NCI-H1417 (cell line): ENCODE measurements around the gene CREB5.
"Not testable (repeated sequence)": the region's sequence is repeated elsewhere in the genome, so short reads cannot be mapped to it uniquely, and the experiment has no call there.

Source experiments
- DNase-seq, 3 experiments: peaks; one replicate each; lab custom pipeline; 2025; lab: John Stamatoyannopoulos, UW

CREB5 gene

GRCh38 chr7:28548416-28548815 is 136.1 kb downstream of the CREB5 start:
- DNase-seq = no peak

- DNase-seq = no peak
Observed at GRCh38 chr7:28549998-28550397, 137.7 kb downstream of the CREB5 start.

GRCh38 chr7:28550580-28551186 is 138.4 kb downstream of the CREB5 start:
- DNase-seq = peak in 2 of 3 experiments; percentile 19 to 65

DNA sequence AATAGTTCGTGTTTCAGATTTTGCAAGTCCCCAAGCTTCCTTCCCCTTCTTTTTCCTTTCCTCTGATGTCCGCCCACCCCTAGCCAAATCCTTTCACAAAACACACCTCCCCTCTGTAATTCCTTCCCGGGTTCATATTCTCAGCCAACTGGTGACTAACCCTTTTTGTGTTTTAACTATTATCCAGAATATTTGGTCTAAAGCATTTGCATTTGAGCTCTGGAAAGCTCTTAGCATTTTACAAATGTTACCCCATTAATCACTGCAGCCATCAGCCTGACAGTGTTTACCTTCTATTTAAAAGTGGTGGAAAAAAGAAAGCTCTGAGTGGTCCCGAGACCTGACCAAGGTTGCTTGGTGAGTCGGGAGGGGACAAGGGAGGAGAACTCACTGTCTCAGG is 139.0 kb downstream of the CREB5 start:
- DNase-seq = peak in 2 of 3 experiments; percentile 18 to 54

- not testable (repeated sequence) for DNase-seq
Observed at GRCh38 chr7:28551766-28552165, 139.4 kb downstream of the CREB5 start.

GRCh38 chr7:28554802-28555471 is 142.6 kb downstream of the CREB5 start:
- DNase-seq = peak in 1 of 3 experiments; percentile 22

GRCh38 chr7:28556025-28556424 is 143.7 kb downstream of the CREB5 start:
- DNase-seq = no peak

DNA sequence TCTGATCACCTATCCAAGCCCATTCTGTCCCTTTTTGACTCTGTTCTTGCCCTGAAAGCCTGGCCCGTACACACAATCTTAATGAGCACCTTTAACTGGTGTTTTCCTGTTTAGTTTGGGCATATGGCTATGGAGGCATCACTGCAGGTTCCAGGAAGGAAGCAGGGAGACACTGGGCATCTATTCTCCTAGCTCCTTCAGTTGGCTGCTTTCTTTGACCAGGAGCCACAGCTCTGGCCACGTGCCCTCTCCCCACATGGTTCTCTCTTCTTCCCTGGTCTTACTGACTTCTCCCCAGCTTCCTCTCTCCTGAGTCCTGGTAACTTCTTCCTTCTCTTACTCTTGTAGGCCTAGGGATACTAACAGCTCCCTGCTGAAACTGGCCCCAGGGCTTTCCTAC is 144.4 kb downstream of the CREB5 start:
- DNase-seq = no peak

DNA sequence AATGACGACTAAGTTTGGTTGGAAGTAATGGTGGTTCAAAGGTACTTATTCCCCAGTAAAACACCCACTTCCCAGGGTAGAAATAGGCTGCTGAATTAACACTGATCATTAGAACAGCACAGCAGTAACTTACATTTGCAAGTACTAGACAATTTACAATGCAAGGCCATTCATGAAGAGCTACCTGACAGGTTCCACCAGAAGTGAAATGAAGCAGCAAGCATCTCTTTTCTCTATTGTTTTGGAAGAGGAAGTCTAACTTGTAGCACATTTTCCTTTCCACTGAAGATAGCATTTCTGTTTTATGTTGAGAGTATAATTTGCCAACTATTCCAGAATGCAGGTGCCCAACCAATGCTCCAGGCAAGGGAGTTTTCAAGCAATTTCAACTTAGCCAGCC is 145.9 kb downstream of the CREB5 start:
- DNase-seq = peak in 2 of 3 experiments; percentile 51 to 80

GRCh38 chr7:28560767-28561166 is 148.4 kb downstream of the CREB5 start:
- DNase-seq = no peak

DNA sequence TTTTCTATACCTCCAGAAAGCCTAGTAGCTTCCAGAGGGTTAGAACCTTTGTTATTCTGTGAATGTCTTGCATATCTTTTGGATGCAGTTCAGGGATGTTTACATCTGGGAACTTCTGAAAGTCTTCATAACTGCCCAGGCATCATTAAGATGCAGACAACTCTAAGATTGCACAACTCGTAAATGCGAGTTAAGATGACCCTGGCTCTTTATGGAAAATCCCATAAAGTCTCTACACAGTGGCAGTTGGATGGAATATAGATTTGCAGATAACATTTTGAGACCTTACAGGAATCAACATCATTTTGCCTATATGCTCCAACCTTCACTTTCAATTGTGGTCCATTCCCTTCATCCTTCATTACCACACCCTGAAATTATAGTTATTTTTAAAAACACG is 151.7 kb downstream of the CREB5 start:
- DNase-seq = no peak

DNA sequence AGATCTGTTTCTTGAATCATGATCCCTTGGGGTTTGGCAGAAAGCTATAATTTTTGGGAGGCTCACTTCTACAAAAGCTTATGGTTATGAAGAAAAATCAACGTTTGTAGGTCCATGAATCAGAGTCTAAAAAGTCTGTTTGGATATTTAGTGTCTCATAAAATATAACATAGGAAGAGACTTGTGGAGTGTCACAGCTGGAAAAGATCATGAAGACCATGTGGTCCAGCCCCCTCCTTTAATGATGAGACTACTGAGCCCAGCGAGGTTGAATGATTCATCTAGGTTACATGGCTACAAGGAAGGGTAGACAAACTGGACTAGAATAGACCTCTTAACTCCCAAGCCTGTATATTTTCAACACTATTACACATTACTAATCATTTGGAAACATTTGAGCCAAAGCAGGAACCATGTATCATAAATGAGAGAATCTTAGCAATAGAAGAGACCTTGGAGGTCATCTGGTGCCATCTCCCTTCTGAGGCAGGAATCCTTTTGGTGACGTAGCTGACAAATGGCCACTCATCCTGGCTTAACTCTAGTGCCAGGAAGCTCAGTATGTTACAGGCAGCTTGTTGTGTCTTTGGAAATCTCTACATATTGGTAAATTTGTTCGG is 152.5 kb downstream of the CREB5 start:
- no peak for DNase-seq

GRCh38 chr7:28565980-28566379 is 153.7 kb downstream of the CREB5 start:
- no peak for DNase-seq

DNA sequence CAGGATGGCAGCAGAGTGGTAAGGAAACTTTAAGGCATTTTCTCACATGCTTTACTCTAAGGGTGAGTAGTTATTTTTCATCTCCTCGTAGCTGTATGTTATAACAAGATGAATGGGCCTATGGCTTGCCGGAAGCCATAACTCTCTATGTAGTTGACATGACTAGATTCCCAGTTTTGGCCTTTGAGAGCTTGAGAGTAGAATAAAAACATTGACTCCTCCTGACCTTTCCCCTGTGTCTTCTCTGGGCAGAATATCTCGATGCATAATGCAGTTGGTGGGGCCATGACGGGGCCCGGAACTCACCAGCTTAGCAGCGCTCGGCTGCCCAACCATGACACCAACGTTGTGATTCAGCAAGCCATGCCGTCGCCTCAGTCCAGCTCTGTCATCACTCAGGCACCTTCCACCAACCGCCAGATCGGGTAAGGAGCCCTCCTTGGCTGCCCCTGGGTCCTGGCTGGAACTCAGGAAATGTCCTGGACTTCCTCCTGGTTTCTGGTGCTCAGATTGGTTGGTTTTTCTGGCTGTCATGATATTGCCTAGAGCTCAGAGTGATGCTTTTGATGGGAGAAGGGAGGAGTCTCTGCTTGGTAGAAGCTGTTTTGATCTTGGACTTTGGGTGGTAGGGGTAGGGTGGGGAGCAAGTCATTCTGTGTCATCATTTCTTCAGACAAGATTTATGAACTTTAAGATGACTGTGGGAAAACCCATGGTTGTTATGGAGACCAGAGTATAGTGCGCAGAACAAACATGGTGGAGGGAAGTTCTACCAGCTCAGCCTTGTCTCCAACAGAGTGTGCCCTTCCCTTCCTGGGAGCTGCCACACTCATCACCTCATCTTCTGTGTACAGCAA is 158.0 kb downstream of the CREB5 start:
- no peak for DNase-seq

DNA sequence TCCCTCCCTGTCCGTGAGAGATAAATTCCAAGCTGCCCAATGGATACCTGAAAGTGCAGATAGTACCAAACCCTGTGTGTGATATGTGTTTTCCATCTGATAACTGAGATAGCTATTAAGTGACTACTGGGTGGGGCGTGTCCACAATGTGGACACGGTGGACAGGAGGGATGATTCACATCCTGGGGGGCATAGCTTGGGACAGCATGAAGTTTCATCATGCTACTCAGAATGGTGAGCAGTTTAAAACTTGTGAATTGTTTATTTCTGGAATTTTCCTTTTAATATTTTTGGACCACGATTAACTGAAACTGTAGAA is 158.6 kb downstream of the CREB5 start:
- no peak for DNase-seq

GRCh38 chr7:28571405-28571804 is 159.1 kb downstream of the CREB5 start:
- no peak for DNase-seq

DNA sequence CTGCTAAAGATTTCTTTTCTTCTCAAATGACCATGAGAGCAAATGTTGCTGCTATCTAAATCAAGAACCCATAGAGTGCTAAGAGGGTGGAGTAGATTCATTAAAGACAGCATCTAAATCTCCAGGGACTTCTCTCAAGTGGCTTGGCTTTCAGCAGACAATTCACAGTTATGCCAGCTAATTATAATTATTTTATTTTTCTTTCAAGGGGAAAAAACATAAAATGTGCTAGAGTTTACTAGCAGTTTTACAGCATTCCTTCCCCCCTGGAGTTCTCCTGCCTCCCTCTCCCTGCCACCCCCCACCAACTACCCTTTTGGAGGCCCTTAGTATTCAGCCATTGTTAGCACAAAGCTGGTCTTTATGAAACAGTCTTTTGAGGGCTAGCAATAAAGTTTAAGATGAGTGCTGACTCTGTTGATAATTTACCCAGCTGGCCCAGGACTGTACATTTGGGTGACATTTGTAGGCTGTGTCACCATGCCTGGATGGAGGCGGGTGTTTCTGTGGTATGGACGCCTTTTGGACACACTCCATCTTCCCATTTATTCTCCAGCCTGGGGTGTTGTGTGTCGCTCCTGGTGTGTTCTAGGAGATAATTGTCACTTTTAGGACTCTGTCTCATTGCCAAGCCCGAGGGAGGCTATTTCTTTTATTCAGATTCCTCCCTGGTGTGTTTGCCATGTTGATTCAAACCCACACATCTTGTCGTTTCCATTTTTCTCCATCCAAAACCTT is 160.2 kb downstream of the CREB5 start:
- DNase-seq = peak; percentile 70 to 92 (median 91)

- DNase-seq = peak; percentile 67 to 93 (median 78)
Observed at GRCh38 chr7:28573059-28573553, 160.8 kb downstream of the CREB5 start.

DNA sequence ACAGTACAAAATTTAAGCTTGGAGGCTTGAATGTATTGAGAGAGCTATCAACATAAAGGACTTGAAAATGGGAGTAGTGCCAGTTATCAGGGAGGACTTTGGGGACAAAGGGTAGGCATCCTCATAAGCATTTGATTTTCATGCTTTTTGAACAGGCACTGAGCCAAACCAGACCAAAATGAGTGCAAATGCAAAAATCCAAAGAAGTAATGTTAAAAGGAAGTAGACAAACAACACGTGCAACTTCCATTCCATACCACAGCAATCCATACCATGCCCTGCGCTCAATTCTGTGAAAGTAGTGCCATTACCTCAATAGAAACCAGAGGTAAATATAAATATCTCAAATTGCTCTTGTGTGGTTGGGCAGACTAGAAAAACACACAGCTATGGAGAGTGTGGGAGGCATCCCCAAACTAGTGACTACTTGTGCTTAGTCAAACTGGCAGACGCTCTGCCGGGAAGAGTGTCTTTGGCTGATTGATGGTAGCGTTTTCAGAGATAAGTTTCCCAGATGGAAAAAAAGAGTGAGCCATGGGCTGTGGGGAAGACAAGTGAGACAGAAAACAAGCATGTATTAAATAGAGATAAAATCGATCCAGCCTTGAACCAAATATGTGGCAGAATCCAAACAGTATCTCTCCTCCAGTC is 161.5 kb downstream of the CREB5 start:
- DNase-seq = peak in 1 of 3 experiments; percentile 61

DNA sequence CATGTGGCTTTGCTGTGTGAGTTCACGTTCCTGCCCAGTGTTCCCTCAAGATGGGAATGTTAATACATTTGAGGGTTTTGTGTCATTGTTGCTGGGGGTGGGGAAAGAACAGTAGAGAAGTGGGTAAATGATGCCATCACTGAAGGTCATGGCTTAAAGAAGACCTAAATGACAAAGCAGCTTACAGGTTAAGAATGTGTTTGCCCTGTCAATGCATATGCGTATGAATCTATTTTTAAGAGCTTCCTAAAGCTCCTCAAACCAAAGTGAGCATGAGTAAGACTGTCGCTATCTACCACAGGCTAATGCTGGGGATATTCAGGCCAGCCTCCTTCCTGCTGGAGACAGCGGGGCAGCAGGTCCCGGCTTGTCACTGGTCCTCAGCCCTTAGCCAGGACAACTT is 162.9 kb downstream of the CREB5 start:
- DNase-seq = no peak

GRCh38 chr7:28576656-28577055 is 164.3 kb downstream of the CREB5 start:
- no peak for DNase-seq
